SK-N-SH (cell line): ENCODE data around the gene OR52I1. TPM values are rescaled to one million over a fixed set of nuclear protein-coding genes. Genes with fewer than 3 reads are reported as not detected.

Experiments used
- CTCF ChIA-PET: fragments of 300-600, 350-600 bp; formaldehyde crosslinking; extraction: SDS; loops from one replicate; lab custom pipeline; 2021; lab: Yijun Ruan, JAX
- POLR2A ChIA-PET: fragments of 350-600 bp; sonication (Branson Sonifier 250); formaldehyde crosslinking; extraction: SDS; loops from one replicate; lab custom pipeline; 2020; ENCODE audit warnings: antibody characterized with exemption, inconsistent platforms; lab: Yijun Ruan, JAX
- DNase-seq: peaks from one replicate; pipeline ENCODE4 v3.0.0; 2012
- H2AFZ ChIP-seq: fragments of 200-600 bp; sonication (generic); 2 replicates; pipeline ENCODE4 v1.8.1; 2016; ENCODE audit warnings: antibody characterized with exemption, mild to moderate bottlenecking, low read depth
- H3F3A ChIP-seq: fragments of 200-600 bp; sonication (generic); replicated peaks from 2 replicates; pipeline ENCODE3; 2016; ENCODE audit warnings: antibody characterized with exemption, mild to moderate bottlenecking; ENCODE audit not compliant: insufficient read depth
- H3K27ac ChIP-seq, 2 experiments: fragments of 200-500 bp in 1 of 2; fragments of 200-600 bp in 1 of 2; sonication (Bioruptor generic) in 1 of 2; sonication (generic), shearing (Covaris generic) in 1 of 2; 2 replicates each; pipeline versions ENCODE4 v1.5.1 to v1.6.1; 2014 to 2016; ENCODE audit warnings: low read depth in 2 of 2, inconsistent platforms in 1 of 2, low read length in 1 of 2, mild to moderate bottlenecking in 1 of 2, mixed read lengths in 1 of 2
- H3K27me3 ChIP-seq: fragments of 200-600 bp; sonication (generic), shearing (Covaris generic); 2 replicates; pipeline ENCODE4 v1.6.1; 2016; ENCODE audit warnings: mixed run types; ENCODE audit not compliant: insufficient read depth
- H3K36me3 ChIP-seq, 2 experiments: fragments of 200-500 bp in 1 of 2; fragments of 200-600 bp in 1 of 2; sonication (Bioruptor generic) in 1 of 2; sonication (generic) in 1 of 2; replicated peaks in 1 of 2; 2 replicates each; pipeline versions ENCODE3 to v1.5.1; 2014 to 2016; ENCODE audit warnings: low read length in 1 of 2, mild to moderate bottlenecking in 1 of 2; ENCODE audit not compliant: insufficient read depth in 2 of 2, control insufficient read depth in 1 of 2
- H3K4me1 ChIP-seq, 2 experiments: fragments of 200-500 bp in 1 of 2; fragments of 200-600 bp in 1 of 2; sonication (Bioruptor generic) in 1 of 2; sonication (generic), shearing (Covaris generic) in 1 of 2; 2 replicates each; pipeline versions ENCODE4 v1.5.1 to v1.6.1; 2014 to 2016; ENCODE audit warnings: low read depth in 1 of 2, low read length in 1 of 2, mixed run types in 1 of 2; ENCODE audit not compliant: insufficient read depth in 2 of 2, control insufficient read depth in 1 of 2
- H3K4me2 ChIP-seq: fragments of 200-600 bp; sonication (generic), shearing (Covaris generic); 2 replicates; pipeline ENCODE4 v1.6.1; 2017; ENCODE audit warnings: mixed run types
- H3K4me3 ChIP-seq, 2 experiments: fragments of 200-500 bp in 1 of 2; fragments of 200-600 bp in 1 of 2; sonication (Bioruptor generic) in 1 of 2; sonication (generic), shearing (Covaris generic) in 1 of 2; 2 replicates each; pipeline versions ENCODE4 v1.5.1 to v1.8.1; 2014 to 2016; ENCODE audit warnings: low read depth in 2 of 2, inconsistent platforms in 1 of 2, low read length in 1 of 2, mild to moderate bottlenecking in 1 of 2, mixed read lengths in 1 of 2, moderate library complexity in 1 of 2
- H3K79me2 ChIP-seq: fragments of 200-600 bp; sonication (generic); 2 replicates; pipeline ENCODE4 v1.8.1; 2017; ENCODE audit warnings: mild to moderate bottlenecking; ENCODE audit not compliant: insufficient read depth
- H3K9ac ChIP-seq: fragments of 200-600 bp; sonication (generic); 2 replicates; pipeline ENCODE4 v1.6.1; 2017; ENCODE audit warnings: mixed run types
- H3K9me2 ChIP-seq: fragments of 200-600 bp; sonication (generic); 2 replicates; pipeline ENCODE4 v1.6.1; 2017; ENCODE audit warnings: mixed run types
- H3K9me3 ChIP-seq: fragments of 200-600 bp; sonication (generic); 2 replicates; pipeline ENCODE4 v1.6.1; 2017; ENCODE audit warnings: mixed run types, mild to moderate bottlenecking, moderate library complexity
- H4K20me1 ChIP-seq: fragments of 200-600 bp; sonication (generic); 2 replicates; pipeline ENCODE4 v1.6.1; 2017; ENCODE audit warnings: mild to moderate bottlenecking, mixed run types; ENCODE audit not compliant: insufficient read depth
- FOXM1 ChIP-seq: IDR thresholded peaks from 2 replicates; pipeline ENCODE4 v1.4.0; 2012; ENCODE audit warnings: low read depth, mild to moderate bottlenecking
- GATA2 ChIP-seq: sonication (generic); formaldehyde crosslinking; IDR thresholded peaks from 2 replicates; pipeline ENCODE4 v1.5.0; 2020; ENCODE audit warnings: mild to moderate bottlenecking, missing genetic modification reagents
- JUND ChIP-seq: IDR thresholded peaks from 2 replicates; pipeline ENCODE4 v1.4.0; 2012
- POLR2AphosphoS5 ChIP-seq: IDR thresholded peaks from 2 replicates; pipeline ENCODE4 v1.6.1; 2012; ENCODE audit warnings: low read depth, low read length
- RAD21 ChIP-seq: IDR thresholded peaks from 2 replicates; pipeline ENCODE4 v1.6.1; 2012; ENCODE audit warnings: mild to moderate bottlenecking, low read length
- RCOR1 ChIP-seq: fragments of 150-350 bp; IDR thresholded peaks from 2 replicates; pipeline ENCODE4 v1.6.1; 2017; ENCODE audit warnings: antibody characterized with exemption, low read length
- RXRA ChIP-seq: IDR thresholded peaks from 2 replicates; pipeline ENCODE4 v1.4.0; 2012; ENCODE audit warnings: low read depth, mild to moderate bottlenecking, borderline replicate concordance
- SMC3 ChIP-seq: IDR thresholded peaks from 2 replicates; pipeline ENCODE4 v1.6.1; 2012; ENCODE audit warnings: low read depth, low read length, improper control_type of control experiment
- TAF1 ChIP-seq: IDR thresholded peaks from 2 replicates; pipeline ENCODE4 v1.6.1; 2012; ENCODE audit warnings: low read depth, mild to moderate bottlenecking, low read length, moderate library complexity, borderline replicate concordance
- TCF12 ChIP-seq: IDR thresholded peaks from 2 replicates; pipeline ENCODE4 v1.4.0; 2012
- WGBS: methylation state at CpG from one replicate; pipeline ENCODE4 v1.1.6; 2017; ENCODE audit warnings: low lambda C conversion rate; 5-methylcytosine and 5-hydroxymethylcytosine counted together
- polyA plus RNA-seq, 3 experiments: library from polyadenylated mRNA; depleted of rRNA; stranded (reverse); fragments of >200 nt; gene quantifications; 2 replicates each; pipeline ENCODE4 v1.2.3, GENCODE V29; 2012
- TF ChIP-seq, protein P1 (sequence below): IDR thresholded peaks from 2 replicates; pipeline ENCODE4 v1.6.1; 2012; ENCODE audit warnings: mild to moderate bottlenecking, low read depth, low read length, moderate library complexity
- TF ChIP-seq, protein P2 (sequence below): IDR thresholded peaks from 2 replicates; pipeline ENCODE4 v1.4.0; 2012; ENCODE audit warnings: low read depth
- TF ChIP-seq, protein P3 (sequence below): IDR thresholded peaks from 2 replicates; pipeline ENCODE4 v1.4.0; 2012; ENCODE audit warnings: low read depth, borderline replicate concordance
- TF ChIP-seq, protein P4 (sequence below): IDR thresholded peaks from 2 replicates; pipeline ENCODE4; 2012

The OR52I1 gene, protein sequence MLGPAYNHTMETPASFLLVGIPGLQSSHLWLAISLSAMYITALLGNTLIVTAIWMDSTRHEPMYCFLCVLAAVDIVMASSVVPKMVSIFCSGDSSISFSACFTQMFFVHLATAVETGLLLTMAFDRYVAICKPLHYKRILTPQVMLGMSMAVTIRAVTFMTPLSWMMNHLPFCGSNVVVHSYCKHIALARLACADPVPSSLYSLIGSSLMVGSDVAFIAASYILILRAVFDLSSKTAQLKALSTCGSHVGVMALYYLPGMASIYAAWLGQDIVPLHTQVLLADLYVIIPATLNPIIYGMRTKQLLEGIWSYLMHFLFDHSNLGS
- polyA plus RNA-seq (2012; rRNA removed) = not detected in 2 replicates
- not detected in 2 replicates for polyA plus RNA-seq (2012; cell fraction: cytosol; rRNA removed)
- not detected in 2 replicates for polyA plus RNA-seq (2012; cell fraction: nucleus; rRNA removed)

DNA sequence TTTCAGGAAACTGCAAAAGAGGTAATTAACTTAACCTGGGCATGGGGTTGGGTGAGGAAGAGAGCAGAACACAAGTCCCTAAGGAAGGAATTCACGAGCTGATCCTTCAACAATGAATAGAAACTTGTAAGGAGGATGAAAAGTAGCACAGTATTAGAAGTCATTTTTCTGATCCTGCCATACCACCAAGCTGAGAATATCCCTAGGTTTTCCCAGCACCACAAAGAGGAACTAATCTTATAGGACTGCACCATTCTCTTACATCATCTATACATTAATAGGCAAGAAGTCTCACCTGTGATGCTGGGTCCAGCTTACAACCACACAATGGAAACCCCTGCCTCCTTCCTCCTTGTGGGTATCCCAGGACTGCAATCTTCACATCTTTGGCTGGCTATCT is at the start of gene OR52I1:
Gene OR52I1, plus strand, starts transcription at position 301 of the 400 bp plus-strand sequence. Its CDS starts 0 bp downstream, at position 301.
- Histone ChIP-seq H3K9me3 (no peaks in the 10 kb centered on the region), H3K79me2 (no peaks in the 10 kb centered on the region), H4K20me1 (no peaks in the 10 kb centered on the region), H3K9me2 (no peaks in the 10 kb centered on the region), H3K9ac (no peak within 1 kb of the TSS), H2AFZ (no peak within 1 kb of the TSS), H3K27ac (no peak within 1 kb of the TSS), H3K4me1 (no peaks in the 10 kb centered on the region), H3K4me2 (no peak within 1 kb of the TSS), H3F3A (no peaks in the 10 kb centered on the region), H3K27me3 (no peaks in the 10 kb centered on the region), H3K36me3 (no peaks in the 10 kb centered on the region), H3K4me3 (no peak within 1 kb of the TSS)
- no peak for DNase-seq
- CTCF ChIA-PET = no interaction called here
- POLR2A ChIA-PET = no interaction called here
- WGBS = 12% methylated on average over 1 of the region's 1 CpG
- TF ChIP-seq RXRA = no peak
- TF ChIP-seq GATA2 (CRISPR knock-in tag) = no peak

DNA sequence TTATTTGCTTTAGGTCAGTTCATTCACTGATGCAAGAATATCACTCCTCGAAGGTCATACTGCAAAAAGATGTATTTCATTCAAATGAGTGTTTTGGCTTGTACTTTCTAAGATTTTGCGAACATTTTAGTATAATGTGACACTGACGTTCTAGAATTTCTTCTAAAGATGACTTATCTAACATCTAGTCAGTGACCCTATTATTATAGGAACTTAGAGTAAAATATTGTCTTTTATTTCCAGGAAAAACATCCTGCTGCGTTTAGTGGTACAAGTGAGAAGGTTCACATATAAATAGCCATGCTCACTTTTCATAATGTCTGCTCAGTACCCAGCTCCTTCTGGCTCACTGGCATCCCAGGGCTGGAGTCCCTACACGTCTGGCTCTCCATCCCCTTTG is 48.9 kb upstream of the OR52I1 start, which contains the start of gene OR52M1:
Gene OR52M1, plus strand, starts transcription at position 301 of the 400 bp plus-strand sequence. Its CDS starts 0 bp downstream, at position 301.
- Histone ChIP-seq H3K9me3 (no peaks in the 10 kb centered on the region), H3K4me2 (no peak within 1 kb of the TSS), H4K20me1 (no peaks in the 10 kb centered on the region), H3K36me3 (no peaks in the 10 kb centered on the region), H3K4me3 (no peak within 1 kb of the TSS), H3K27ac (no peak within 1 kb of the TSS), H3F3A (no peaks in the 10 kb centered on the region), H3K9me2 (no peaks in the 10 kb centered on the region), H3K79me2 (no peaks in the 10 kb centered on the region), H2AFZ (no peak within 1 kb of the TSS), H3K4me1 (no peaks in the 10 kb centered on the region), H3K27me3 (peaks cover 5% of the 10 kb centered on the region; the same call in 1 of the 2 replicates), H3K9ac (no peak within 1 kb of the TSS)
- ChIA-PET CTCF (no interaction called here), POLR2A (no interaction called here)
- DNase-seq = no peak
- no peak for TF ChIP-seq GATA2 (CRISPR knock-in tag)
- no peak for TF ChIP-seq TCF12
- TF ChIP-seq TAF1 = no peak
- 11% methylated on average over 5 of the region's 5 CpGs for WGBS

DNA sequence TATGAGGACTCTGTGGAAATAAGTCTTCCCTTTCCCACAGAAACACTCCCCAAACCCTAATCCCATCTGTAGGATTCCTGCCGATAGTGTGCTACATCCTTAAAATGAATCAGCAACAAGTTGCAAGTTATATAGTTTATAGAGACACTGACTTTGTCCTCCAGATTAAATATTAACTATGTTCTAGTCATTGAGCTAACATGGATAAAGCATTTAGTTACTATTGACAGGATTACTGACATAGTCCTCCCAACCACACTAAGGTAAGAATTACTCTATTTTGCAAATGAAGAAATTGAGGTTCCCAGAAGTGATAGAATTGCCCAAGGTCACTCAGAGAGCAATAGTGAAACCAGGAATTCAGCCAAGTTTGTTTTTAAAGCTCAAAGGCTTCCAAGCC is 47.0 kb upstream of the OR52I1 start:
- Histone ChIP-seq H3K4me1 (no peaks in the 10 kb centered on the region), H3K79me2 (no peaks in the 10 kb centered on the region)
- CTCF ChIA-PET = no interaction called here
- TF ChIP-seq RXRA (no peak), RAD21 (no peak), JUND (no peak), TAF1 (no peak), GATA2 (CRISPR knock-in tag) (no peak), RCOR1 (no peak), SMC3 (no peak), FOXM1 (no peak), POLR2AphosphoS5 (no peak)
- TF ChIP-seq, protein P1, sequence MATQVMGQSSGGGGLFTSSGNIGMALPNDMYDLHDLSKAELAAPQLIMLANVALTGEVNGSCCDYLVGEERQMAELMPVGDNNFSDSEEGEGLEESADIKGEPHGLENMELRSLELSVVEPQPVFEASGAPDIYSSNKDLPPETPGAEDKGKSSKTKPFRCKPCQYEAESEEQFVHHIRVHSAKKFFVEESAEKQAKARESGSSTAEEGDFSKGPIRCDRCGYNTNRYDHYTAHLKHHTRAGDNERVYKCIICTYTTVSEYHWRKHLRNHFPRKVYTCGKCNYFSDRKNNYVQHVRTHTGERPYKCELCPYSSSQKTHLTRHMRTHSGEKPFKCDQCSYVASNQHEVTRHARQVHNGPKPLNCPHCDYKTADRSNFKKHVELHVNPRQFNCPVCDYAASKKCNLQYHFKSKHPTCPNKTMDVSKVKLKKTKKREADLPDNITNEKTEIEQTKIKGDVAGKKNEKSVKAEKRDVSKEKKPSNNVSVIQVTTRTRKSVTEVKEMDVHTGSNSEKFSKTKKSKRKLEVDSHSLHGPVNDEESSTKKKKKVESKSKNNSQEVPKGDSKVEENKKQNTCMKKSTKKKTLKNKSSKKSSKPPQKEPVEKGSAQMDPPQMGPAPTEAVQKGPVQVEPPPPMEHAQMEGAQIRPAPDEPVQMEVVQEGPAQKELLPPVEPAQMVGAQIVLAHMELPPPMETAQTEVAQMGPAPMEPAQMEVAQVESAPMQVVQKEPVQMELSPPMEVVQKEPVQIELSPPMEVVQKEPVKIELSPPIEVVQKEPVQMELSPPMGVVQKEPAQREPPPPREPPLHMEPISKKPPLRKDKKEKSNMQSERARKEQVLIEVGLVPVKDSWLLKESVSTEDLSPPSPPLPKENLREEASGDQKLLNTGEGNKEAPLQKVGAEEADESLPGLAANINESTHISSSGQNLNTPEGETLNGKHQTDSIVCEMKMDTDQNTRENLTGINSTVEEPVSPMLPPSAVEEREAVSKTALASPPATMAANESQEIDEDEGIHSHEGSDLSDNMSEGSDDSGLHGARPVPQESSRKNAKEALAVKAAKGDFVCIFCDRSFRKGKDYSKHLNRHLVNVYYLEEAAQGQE = no peak
- TF ChIP-seq, protein P2, sequence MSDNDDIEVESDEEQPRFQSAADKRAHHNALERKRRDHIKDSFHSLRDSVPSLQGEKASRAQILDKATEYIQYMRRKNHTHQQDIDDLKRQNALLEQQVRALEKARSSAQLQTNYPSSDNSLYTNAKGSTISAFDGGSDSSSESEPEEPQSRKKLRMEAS = no peak
- TF ChIP-seq, protein P3, sequence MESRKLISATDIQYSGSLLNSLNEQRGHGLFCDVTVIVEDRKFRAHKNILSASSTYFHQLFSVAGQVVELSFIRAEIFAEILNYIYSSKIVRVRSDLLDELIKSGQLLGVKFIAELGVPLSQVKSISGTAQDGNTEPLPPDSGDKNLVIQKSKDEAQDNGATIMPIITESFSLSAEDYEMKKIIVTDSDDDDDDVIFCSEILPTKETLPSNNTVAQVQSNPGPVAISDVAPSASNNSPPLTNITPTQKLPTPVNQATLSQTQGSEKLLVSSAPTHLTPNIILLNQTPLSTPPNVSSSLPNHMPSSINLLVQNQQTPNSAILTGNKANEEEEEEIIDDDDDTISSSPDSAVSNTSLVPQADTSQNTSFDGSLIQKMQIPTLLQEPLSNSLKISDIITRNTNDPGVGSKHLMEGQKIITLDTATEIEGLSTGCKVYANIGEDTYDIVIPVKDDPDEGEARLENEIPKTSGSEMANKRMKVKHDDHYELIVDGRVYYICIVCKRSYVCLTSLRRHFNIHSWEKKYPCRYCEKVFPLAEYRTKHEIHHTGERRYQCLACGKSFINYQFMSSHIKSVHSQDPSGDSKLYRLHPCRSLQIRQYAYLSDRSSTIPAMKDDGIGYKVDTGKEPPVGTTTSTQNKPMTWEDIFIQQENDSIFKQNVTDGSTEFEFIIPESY = no peak
- TF ChIP-seq, protein P4, sequence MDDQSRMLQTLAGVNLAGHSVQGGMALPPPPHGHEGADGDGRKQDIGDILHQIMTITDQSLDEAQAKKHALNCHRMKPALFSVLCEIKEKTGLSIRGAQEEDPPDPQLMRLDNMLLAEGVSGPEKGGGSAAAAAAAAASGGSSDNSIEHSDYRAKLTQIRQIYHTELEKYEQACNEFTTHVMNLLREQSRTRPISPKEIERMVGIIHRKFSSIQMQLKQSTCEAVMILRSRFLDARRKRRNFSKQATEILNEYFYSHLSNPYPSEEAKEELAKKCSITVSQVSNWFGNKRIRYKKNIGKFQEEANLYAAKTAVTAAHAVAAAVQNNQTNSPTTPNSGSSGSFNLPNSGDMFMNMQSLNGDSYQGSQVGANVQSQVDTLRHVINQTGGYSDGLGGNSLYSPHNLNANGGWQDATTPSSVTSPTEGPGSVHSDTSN = no peak

More for the DNA sequence above, 47.0 kb upstream of the OR52I1 start:
- no peak overlapping the region for H3K4me3 ChIP-seq
- H2AFZ ChIP-seq = no peak overlapping the region
- DNase-seq = no peak
- no peaks in the 10 kb centered on the region for H3K36me3 ChIP-seq
- H3K27me3 ChIP-seq = peaks cover 5% of the 10 kb centered on the region; the same call in 1 of the 2 replicates
- no peaks in the 10 kb centered on the region for H4K20me1 ChIP-seq
- H3K4me2 ChIP-seq = no peak overlapping the region
- no peak overlapping the region for H3K27ac ChIP-seq
- H3K9ac ChIP-seq = no peak overlapping the region
- no peaks in the 10 kb centered on the region for H3K9me3 ChIP-seq
- POLR2A ChIA-PET = no interaction called here
- WGBS = 0% methylated on average over 1 of the region's 1 CpG
- H3K9me2 ChIP-seq = no peaks in the 10 kb centered on the region
- H3F3A ChIP-seq = no peaks in the 10 kb centered on the region
